ENCODE data around the gene CFAP77.

CFAP77 gene

DNA sequence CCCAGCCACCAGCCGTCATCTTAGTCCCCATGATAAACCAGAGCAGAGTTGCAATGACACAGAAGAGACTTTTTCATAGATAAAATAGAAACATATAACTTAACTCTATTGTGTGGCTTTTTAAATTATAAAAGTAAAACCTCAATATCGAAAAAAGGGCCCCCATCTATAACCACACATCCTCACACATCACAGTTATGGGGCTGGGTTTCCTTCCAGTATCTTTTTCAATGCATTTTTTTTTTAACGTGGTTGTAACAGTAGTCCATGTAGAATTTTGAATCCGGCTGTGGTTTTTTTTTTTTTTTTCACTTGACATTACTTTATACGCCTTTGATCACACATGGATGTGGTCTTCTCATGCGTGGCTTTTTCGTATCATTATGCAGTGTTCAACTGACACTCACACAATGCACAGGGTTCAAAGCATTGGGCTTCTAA, 77.4 kb downstream of the CFAP77 start:
- DNase-seq (ENCODE audit: low read depth in 2 of 3, low spot score in 2 of 3): no peak

DNA sequence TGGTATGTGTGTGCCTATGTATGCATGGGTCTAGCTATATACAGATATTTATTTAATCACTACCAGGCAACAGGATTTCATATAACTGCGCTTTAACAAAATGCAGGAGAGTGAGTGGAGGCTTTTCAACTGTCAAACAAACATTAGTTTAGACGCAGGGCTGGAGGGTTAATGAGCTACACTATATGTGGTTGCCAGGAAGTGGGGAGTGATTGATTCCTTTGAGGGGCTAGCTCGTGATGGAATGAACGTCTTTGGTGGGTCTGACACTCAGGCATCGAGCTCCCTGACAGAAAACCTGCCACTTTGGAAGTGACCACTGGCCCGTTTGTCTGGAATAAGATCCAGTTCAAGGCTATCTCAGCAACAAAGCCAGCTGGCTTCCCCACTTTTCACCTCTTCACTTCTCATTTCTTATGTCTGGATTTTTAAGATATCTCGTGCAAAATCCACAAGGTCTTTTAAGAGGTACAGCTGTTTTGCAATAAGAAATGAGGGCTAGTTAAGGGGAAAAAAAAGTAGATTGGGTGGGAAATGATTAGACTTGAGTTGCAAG, 78.0 kb downstream of the CFAP77 start:
- DNase-seq (ENCODE audit: low read depth in 2 of 3, low spot score in 2 of 3): no peak

DNA sequence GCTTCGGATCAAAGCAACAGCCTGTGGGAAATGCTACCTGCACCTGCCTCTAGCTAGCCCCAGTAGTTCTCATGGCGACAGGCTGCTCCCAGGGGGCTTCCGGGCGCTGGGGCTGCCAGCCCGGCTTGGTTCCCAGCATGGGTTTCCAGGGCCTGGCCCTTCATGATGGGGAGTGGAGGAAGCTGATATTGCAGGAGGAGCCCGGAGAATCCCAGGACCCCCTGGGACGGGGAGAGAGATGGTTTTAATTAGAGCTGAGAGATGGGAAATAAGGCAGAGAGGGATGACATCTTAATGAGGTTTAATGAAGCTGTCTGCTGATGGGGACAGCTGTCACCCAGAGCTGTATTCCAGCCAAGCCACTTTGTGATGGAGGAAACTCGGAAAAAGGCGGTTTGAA, 78.6 kb downstream of the CFAP77 start:
- no peak for DNase-seq (ENCODE audit: low read depth in 2 of 3, low spot score in 2 of 3)

DNA sequence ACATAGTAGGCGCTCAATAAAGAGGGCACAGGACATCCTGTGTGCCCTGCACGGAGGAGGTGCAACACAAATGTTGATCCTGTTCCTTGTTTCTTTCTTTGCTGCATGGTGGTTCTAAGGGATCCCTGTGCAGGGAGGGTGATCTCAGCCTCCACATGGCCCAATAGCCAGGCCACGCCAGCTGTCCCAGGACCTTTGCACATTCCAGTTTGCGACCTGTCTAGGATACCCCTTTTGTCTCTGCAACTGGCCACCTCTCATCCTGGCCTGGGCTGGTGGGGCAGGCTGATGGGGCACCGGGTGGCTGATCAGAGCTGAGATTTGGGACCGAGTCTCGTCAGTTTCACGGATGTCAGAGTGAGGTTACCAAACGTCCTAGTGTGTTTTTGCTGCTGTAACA, 79.5 kb downstream of the CFAP77 start:
- DNase-seq (ENCODE audit: low read depth in 2 of 3, low spot score in 2 of 3): no peak

DNA sequence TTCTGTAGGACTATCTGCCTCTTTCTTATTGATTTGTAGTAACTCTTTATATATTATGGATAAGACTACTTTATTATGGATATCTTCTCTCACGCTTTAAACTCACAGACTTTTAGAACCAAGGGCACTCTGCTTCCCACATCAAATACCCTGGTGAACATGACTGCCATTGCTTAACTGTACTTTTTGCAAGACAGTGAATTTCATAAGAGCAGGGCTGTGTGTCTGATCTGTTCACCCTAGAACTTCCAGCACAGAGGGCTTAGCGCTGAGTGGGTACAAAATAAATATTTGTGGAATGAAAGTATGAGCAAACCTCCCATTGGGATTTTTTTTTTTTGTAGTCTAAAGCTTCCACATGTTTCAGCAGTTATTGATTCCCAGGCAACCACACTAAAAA, 84.8 kb downstream of the CFAP77 start:
- no peak for DNase-seq (ENCODE audit: low read depth in 2 of 3, low spot score in 2 of 3)

DNA sequence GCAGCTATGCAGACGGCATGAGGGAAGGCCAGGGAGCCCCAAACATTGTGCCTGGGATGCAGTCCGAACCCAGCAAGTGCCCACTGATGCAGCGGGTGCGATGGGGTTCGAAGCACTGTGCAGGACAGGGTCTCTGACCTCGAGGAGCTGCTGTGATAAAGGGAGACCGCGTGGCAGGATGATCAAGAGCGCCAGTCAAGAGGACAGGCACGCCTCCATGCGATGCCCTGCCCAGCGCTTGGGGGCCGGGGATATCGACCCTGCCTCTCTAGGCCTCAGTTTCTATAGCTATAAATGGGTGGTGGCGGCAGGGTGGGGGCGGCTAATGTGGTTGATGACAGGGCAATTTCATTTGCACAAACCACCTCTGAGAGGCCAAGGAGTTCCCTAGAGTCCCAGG, 87.7 kb downstream of the CFAP77 start:
- DNase-seq (ENCODE audit: low read depth in 2 of 3, low spot score in 2 of 3): no peak

DNA sequence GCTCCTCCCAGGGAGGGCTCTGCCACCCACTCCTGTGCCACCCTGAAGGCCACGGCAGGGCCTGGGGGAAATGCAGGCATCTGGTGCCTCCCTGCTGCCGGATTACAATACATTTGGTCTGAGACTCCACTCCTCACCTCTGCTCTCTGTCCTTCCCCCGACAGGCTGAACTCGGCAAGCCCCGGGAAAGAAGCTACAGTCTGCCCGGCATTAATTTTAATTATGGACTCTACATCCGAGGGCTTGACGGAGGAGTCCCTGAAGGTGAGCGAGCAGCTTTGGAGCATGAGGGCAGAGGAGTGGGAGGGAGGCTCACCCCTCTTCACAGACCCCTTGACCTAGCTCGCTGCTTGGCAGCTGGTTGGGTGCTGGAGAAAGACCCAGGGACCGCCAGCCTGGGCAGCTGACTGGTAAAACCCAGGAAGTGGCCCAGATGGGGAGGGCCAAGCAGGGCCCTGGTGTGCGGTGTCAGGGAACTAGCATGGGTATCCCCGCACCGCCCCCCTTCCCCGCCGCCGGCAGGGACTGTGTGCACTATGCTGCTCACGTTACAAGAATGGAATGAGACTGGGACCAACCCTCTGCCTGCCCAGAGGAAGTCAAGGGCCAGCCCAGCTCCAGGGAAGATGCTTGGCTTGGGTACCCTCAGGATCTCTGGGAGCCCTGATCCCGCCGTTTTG, 88.7 kb downstream of the CFAP77 start:
- no peak for DNase-seq (ENCODE audit: low read depth in 2 of 3, low spot score in 2 of 3)

GRCh38 chr9:132499251-132499650, 89.2 kb downstream of the CFAP77 start:
- DNase-seq (ENCODE audit: low read depth in 2 of 3, low spot score in 2 of 3): no peak

DNA sequence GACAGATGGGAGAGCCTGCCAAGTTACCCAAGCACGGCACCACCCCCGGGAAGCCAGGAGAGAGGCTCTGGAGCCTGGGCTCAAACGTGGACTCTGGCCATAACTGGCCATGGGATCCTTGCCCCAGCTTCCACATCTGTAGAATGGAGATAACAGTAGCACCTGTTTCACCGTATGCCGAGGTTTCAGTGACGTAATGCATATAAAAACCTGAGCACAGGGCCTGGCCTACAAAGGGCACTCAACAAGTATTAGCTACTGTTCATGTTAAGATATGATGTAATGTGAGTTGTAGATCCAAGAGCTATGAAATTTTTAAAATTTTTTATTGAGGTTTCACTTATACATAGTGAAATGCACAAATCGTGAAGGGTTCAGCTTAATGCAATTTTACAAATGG, 90.2 kb downstream of the CFAP77 start:
- no peak for DNase-seq (ENCODE audit: low read depth in 2 of 3, low spot score in 2 of 3)

DNA sequence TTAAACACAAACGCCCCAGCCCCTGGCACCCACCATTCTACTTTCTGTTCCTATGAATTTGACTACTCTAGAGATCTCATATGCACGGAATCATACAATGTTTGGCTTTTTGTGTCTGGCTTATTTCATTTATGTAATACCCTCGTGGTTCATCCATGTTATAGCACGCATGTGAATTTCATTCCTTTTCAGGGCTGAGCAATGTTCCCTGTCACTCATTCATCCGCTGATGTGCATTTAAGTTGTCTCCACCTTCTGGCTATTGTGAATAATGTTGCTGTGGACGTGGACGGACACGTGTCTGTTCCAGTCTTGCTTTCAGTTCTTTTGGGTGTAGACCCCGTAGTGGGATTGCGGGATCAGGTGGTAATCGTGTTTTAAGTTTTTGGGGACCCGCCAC, 92.5 kb downstream of the CFAP77 start:
- no peak for DNase-seq (ENCODE audit: low read depth in 2 of 3, low spot score in 2 of 3)

DNA sequence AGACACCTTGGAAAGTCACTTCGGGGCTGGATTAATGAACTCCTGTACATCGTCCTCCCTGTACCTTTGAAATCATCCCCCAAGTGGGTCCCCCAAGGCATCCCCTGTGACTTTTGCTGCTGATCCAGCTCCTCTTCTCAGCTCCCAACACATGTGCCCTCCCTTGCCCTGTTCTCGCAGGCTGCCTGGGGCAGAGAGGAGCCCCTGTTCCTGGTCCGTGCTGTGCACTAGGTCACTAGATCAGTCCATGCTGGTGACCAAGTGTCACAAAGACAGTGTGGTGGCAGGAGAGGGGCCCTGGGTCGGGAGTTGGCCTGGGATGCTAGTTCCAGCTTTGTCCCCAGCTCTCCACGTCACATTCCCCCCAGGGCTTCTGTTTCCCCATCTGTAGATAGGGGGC, 93.1 kb downstream of the CFAP77 start:
- no peak for DNase-seq (ENCODE audit: low read depth in 2 of 3, low spot score in 2 of 3)

- no peak for DNase-seq (ENCODE audit: low read depth in 2 of 3, low spot score in 2 of 3)
These were observed 94.5 kb downstream of the CFAP77 start for GRCh38 chr9:132504488-132504887.

GRCh38 chr9:132505991-132506655, 96.1 kb downstream of the CFAP77 start:
- DNase-seq (ENCODE audit: low read depth in 2 of 3, low spot score in 2 of 3): no peak

DNA sequence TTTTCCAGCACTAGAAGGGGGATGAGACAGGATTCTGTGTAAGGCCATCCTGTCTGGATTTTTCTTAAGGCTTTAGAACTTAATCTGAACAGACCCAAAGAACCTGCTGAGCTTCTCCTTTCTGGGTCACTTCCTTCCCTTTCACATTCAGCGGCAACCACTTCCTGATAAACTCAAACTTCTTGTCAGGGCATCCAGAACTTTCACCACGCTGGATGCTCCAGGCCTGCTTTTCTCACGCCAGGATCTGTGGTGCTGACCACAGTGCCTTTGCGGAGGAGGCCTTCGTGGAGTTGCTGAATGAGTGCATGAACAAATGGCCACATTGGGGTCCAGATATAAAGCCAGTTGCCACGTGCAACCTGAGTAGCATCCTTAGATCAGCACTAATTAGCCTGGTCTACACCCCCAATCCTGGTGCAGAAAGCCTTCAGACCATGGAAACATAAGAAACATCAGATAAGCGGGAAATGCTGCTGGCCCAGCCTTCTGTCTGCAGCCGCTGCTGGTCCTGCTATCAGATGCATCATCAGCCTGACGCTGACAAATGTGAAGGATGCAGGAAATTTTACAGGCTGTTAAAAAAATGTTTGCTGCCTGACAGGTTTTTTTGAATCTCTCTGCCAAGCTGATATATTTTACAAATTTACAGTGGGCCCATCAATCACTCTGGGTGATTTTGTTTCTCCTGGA, 97.1 kb downstream of the CFAP77 start:
- DNase-seq (ENCODE audit: low read depth in 2 of 3, low spot score in 2 of 3): no peak

GRCh38 chr9:132507670-132508469, 97.9 kb downstream of the CFAP77 start:
- peak in 2 of 3 experiments; percentile 18 to 56 for DNase-seq (ENCODE audit: low read depth in 2 of 3, low spot score in 2 of 3)

GRCh38 chr9:132509928-132510874, 100.2 kb downstream of the CFAP77 start:
- DNase-seq (ENCODE audit: low read depth in 2 of 3, low spot score in 2 of 3): no peak

DNA sequence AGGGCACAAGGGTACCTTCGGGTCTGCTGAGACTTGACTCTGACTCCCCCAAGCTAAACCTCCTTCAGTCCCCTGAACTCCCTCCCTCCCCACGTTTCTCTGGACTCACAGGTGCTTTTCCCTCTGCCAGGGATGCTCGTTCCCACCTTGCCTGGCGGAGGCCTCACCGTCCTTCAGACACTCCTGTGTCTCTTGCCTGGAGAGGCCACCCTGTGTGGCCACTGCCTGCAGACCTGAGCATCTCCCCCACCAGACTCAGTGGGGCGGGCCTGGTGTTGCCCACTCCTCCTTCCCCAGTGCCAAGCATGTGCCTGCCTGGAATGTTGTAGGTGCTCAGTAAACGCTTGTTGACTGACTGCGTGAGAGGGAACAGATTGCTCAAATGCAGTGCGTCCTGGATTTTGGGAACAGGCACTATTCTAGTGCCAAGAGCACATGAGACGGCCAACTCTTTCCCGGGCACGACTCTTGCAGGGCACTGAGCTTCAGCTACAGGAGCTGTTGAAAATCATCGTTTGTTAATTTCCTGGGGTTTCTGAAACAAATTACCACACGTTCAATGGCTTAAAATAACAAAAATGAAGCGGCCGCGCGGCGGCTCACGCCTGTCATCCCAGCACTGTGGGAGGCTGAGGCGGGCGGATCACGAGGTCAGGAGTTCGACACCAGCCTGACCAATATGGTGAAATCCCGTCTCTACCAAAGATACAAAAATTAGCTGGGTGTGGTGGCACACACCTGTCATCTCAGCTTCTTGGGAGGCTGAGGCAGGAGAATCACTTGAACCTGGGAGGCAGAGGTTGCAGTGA, 101.4 kb downstream of the CFAP77 start:
- no peak for DNase-seq (ENCODE audit: low read depth in 2 of 3, low spot score in 2 of 3)

- DNase-seq (ENCODE audit: low read depth in 2 of 3, low spot score in 2 of 3): no peak
These were observed 103.4 kb downstream of the CFAP77 start for GRCh38 chr9:132513416-132513815.

GRCh38 chr9:132514011-132514744, 104.2 kb downstream of the CFAP77 start:
- no peak for DNase-seq (ENCODE audit: low read depth in 2 of 3, low spot score in 2 of 3)
